Peyer's patch (tissue), 4 donors: Measurements from ENCODE around the gene BCL7A. TPM values are rescaled to one million over a fixed set of nuclear protein-coding genes. Genes with fewer than 3 reads are reported as not detected.

Experiments used
- DNase-seq, 3 donors: peaks; one replicate each; pipeline ENCODE4 v3.0.0-alpha.2; 2017 to 2019
- H3K27ac ChIP-seq, 4 donors: fragments of 200-600 bp; sonication (generic); one replicate each; pipeline ENCODE4 v1.5.1; 2016 to 2019
- H3K27me3 ChIP-seq, 2 donors: fragments of 200-600 bp; sonication (generic); one replicate each; pipeline ENCODE4 v1.5.1; 2019
- H3K36me3 ChIP-seq, 3 donors: fragments of 200-600 bp; sonication (generic); one replicate each; pipeline ENCODE4 v1.5.1; 2016 to 2019
- H3K4me1 ChIP-seq, 4 donors: fragments of 200-600 bp; sonication (generic); one replicate each; pipeline ENCODE4 v1.5.1; 2016 to 2019
- H3K4me3 ChIP-seq, 4 donors: fragments of 200-600 bp; sonication (generic); 1 replicate in 3 of 4; 2 replicates in 1 of 4; pipeline ENCODE4 v1.5.1; 2016 to 2019; ENCODE audit warnings: mild to moderate bottlenecking in 1 of 4
- H3K9me3 ChIP-seq, 4 donors: fragments of 200-600 bp; sonication (generic); one replicate each; pipeline ENCODE4 v1.5.1; 2016 to 2019; ENCODE audit warnings: mild to moderate bottlenecking in 1 of 4
- POLR2A ChIP-seq, 2 donors: fragments of 450-650 bp; IDR thresholded peaks; one replicate each; pipeline ENCODE4 v1.5.1; 2017; ENCODE audit warnings: antibody characterized with exemption in 2 of 2, mild to moderate bottlenecking in 2 of 2, moderate library complexity in 2 of 2
- total RNA-seq, 4 donors: library from RNA; depleted of rRNA; stranded (reverse); fragments of >200 nt; gene quantifications; one replicate each; pipeline ENCODE4 v1.1.0, GENCODE V29; 2016
- TF ChIP-seq, protein P1 (sequence below), 6 experiments: fragments of 450-650 bp in 4 of 6; fragments of 200-600 bp in 2 of 6; sonication (generic) in 1 of 6; IDR thresholded peaks; one replicate each; pipeline ENCODE4 v1.5.1; 2017 to 2019; ENCODE audit warnings: antibody characterized with exemption in 6 of 6, mild to moderate bottlenecking in 3 of 6, moderate library complexity in 1 of 6

Gene BCL7A
- total RNA-seq, 4 donors from 2014 or later: 3.3 to 23.9 (median 4.4) TPM

DNA sequence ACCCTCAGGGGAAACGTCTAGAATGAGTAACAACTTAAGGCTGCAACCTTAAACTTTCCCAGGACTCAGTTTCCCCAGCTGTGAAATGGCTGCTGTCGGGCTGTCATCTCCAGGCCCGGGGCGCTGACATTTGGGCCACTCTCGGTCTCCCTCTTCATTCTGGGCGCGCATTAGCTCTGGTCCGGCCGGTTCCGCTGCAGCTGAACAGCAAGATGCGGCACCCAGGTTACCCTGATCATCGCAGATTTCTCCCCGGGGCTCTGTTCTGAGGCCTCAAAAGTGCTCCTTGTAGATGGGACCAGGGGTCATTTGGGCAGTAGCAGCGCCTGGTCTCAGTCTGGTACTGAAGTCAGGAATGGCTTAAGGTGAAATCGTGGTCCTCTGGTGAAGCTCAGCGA lies 890 bp upstream of the BCL7A start:
- H3K36me3 ChIP-seq: no peaks in the 10 kb centered on the region
- H3K9me3 ChIP-seq: no peaks in the 10 kb centered on the region
- H3K27me3 ChIP-seq: no peaks in the 10 kb centered on the region
- peaks cover 0 to 24% (median 2%) of the 10 kb centered on the region in 4 donors for H3K4me1 ChIP-seq
- H3K4me3 ChIP-seq: peak overlapping the region in 3 of 4 donors; percentile 61 to 72 (median 71)
- H3K27ac ChIP-seq: no peak overlapping the region
- TF ChIP-seq, protein P1, sequence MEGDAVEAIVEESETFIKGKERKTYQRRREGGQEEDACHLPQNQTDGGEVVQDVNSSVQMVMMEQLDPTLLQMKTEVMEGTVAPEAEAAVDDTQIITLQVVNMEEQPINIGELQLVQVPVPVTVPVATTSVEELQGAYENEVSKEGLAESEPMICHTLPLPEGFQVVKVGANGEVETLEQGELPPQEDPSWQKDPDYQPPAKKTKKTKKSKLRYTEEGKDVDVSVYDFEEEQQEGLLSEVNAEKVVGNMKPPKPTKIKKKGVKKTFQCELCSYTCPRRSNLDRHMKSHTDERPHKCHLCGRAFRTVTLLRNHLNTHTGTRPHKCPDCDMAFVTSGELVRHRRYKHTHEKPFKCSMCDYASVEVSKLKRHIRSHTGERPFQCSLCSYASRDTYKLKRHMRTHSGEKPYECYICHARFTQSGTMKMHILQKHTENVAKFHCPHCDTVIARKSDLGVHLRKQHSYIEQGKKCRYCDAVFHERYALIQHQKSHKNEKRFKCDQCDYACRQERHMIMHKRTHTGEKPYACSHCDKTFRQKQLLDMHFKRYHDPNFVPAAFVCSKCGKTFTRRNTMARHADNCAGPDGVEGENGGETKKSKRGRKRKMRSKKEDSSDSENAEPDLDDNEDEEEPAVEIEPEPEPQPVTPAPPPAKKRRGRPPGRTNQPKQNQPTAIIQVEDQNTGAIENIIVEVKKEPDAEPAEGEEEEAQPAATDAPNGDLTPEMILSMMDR (IDR thresholded peaks at IDR 0.05): no peak
- TF ChIP-seq POLR2A (IDR thresholded peaks at IDR 0.05): no peak
- DNase-seq: no peak

DNA sequence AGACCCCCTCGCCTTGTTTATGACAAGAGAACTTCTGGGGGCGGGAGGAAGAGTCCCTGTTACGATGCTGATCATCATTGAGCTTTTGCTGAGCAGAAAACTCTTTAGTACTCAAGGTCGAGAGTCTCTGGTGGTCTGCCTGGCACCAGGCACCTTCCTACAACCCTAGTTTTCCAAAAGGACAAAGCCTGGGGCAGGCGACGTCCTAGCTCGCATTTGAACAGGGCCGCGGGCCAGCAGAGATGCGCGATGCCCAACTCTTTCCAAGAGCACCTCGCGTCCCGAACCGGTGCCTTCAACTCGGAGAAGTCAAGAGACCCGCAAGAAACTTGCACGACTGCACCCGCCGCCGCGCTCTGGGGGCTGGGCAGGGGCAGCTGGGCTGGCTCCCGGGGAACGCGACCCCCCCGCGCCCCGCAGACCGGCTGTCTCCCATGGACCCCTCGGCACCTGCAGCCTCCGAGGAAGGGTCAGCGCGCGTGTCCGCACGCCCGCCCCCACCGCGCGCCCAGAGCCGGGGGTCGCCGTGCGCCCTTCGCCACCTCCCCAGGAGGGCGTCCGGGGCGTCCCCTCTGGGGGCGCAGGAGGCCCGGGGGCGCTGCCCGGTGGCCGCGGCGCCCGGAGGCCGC lies 377 bp upstream of the BCL7A start:
- TF ChIP-seq, protein P1 (IDR thresholded peaks at IDR 0.05): no peak
- Histone ChIP-seq H3K27ac (peak overlapping the region in 2 of 4 donors; percentile 60 to 79), H3K9me3 (no peaks in the 10 kb centered on the region), H3K4me3 (peak overlapping the region; percentile 52 to 72 (median 66)), H3K27me3 (no peaks in the 10 kb centered on the region), H3K36me3 (no peaks in the 10 kb centered on the region), H3K4me1 (peaks cover 0 to 24% (median 2%) of the 10 kb centered on the region in 4 donors)
- no peak for DNase-seq

DNA sequence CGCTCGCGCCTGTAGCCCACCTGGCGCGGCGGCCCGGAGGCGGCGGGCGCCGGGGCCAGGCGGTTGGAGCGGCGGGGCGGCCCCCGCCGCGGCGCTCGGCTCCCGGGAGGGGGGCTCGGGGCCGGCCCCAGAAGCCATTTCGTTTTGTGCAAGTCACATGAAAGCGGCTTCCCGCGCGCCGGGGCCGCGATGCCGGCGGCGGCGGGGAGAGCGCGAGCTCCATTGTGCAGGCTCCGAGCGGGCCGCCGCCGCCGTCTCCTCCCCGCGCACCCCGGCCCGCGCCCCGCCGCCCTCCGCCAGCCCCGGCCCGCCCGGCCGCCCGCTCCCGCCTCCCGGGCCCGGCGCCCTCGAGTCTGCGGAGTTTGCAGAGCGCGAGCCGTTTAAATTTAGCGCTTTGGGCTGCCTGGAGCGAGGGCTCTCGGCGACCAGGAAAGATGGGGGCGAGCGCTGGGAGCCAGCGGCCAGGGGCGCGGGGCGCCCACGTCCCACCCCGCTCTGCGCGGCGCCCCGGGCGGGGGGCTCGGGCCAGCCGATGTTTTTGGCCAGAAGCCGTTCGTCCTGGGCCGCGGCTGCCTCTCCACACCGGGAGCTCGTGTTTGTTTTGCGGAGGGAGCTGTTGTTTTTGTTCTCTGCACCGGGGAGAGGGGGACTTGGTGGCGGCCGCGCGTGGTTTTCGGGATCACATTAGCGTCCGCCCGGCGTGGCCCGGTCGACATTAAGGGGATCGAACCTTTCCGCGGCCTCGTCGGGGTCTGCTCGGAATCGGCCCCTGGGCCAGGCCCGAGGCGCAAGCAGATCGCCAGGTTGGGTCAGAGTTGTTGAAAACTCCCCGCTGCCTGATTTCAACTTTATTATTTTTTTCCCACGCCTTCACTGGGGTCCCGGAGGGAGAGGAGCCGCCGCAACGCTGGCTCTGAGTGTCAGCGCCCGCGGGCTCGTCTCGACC lies 982 bp downstream of the BCL7A start:
- peak in 1 of 3 donors; percentile 60 for DNase-seq
- no peaks in the 10 kb centered on the region for H3K27me3 ChIP-seq

DNA sequence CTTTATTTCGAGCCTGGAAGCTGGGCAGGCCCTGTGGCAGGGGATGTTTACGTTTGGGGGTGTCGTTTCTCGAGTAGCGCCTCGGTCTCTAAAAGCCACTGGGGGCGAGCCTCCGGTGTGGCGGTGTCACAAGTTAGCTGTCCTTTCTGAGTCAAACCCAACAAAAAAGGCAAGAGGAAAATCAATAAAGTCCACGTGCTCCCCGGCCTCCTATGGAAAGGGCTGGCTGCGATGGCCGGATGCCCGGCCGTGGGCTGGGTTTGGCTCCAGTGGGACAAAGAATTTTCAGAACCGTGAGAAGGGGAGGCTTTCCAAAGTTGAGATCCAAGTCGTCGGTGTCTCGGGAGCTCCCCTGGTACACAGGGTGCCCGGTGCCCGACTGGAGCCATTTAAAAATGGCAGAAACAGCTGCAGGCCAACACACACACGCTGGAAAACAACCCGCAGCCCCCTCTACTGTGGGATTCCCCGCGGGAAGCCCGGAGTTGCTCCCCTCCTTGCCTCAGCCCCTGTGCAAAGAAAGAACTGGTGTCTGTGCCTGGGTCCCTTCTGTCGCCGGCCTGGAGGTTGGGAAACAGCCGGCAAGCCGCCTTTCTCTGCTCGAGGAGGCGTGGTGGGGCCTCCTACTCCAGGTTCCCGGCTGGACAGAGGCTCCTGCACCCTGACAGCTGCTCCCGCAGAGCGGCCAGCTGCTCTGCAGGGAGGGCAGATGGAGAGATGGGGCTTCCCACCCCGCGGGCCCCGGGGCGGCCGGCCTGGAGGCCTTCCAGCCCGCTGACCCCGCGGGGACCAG lies 1.9 kb downstream of the BCL7A start:
- peak overlapping the region; percentile 49 to 77 (median 72) for H3K4me3 ChIP-seq
- peaks cover 0 to 24% (median 2%) of the 10 kb centered on the region in 4 donors for H3K4me1 ChIP-seq
- peak; percentile 50 to 66 (median 61) for DNase-seq
- no peaks in the 10 kb centered on the region for H3K36me3 ChIP-seq
- H3K27me3 ChIP-seq: no peaks in the 10 kb centered on the region
- H3K27ac ChIP-seq: peak overlapping the region; percentile 27 to 77 (median 62)
- TF ChIP-seq POLR2A (IDR thresholded peaks at IDR 0.05): no peak
- TF ChIP-seq, protein P1 (IDR thresholded peaks at IDR 0.05): no peak
- no peaks in the 10 kb centered on the region for H3K9me3 ChIP-seq

More for the DNA sequence above, 982 bp downstream of the BCL7A start:
- TF ChIP-seq, protein P1 (IDR thresholded peaks at IDR 0.05): no peak
- no peak for TF ChIP-seq POLR2A (IDR thresholded peaks at IDR 0.05)
- H3K36me3 ChIP-seq: no peaks in the 10 kb centered on the region
- peak overlapping the region; percentile 49 to 77 (median 72) for H3K4me3 ChIP-seq
- no peaks in the 10 kb centered on the region for H3K9me3 ChIP-seq
- H3K27ac ChIP-seq: peak overlapping the region; percentile 27 to 77 (median 68)
- H3K4me1 ChIP-seq: peaks cover 0 to 24% (median 2%) of the 10 kb centered on the region in 4 donors

DNA sequence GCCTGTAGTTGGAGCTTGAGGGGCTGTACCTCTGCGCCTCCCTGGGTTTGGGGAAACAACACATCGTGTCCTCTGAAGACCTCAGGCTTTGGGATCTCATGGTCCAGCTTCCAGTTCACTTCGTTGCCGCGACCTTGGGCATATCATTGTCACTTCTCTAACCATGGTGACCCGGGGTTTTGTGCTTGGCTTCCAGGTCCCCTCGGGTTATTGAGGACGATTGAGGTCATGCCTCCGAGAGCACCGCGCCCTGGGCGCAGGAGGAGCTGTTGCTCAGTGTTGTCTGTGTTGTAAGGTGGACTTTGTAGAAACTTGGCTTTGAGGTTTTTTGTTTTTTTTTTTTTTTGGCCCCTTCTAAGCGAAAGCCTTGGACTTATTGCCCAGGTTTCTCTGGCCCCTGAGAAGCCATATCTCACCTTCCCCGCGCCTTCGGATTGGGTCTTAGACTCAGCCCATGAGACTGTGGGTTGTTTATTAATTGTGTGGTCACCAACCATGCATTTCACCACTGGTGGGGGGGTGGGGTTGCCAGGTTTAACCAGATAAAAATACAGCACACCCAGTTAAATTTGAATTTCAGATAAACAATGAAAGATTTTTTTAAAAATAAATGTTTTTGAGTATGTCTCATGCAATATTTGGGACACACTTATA lies 2.6 kb downstream of the BCL7A start:
- Histone ChIP-seq H3K4me3 (peak overlapping the region in 2 of 4 donors; percentile 71 to 77), H3K4me1 (peaks cover 0 to 24% (median 2%) of the 10 kb centered on the region in 4 donors), H3K36me3 (no peaks in the 10 kb centered on the region), H3K9me3 (no peaks in the 10 kb centered on the region), H3K27me3 (no peaks in the 10 kb centered on the region), H3K27ac (peak overlapping the region in 2 of 4 donors; percentile 75 to 77)
- DNase-seq: peak in 1 of 3 donors; percentile 64
- TF ChIP-seq, protein P1 (IDR thresholded peaks at IDR 0.05): no peak
- TF ChIP-seq POLR2A (IDR thresholded peaks at IDR 0.05): no peak
